HG03575 (cell line): ENCODE measurements around the gene POLR3B.
"Not testable (repeated sequence)": the region's sequence is repeated elsewhere in the genome, so short reads cannot be mapped to it uniquely, and the experiment has no call there.

Source experiments
- ATAC-seq: cut with Tn5 transposase; IDR thresholded peaks from one replicate; pipeline ENCODE4 v1.9.1; 2021; ENCODE audit not compliant: unreplicated experiment, insufficient number of reproducible peaks, low FRiP score; ENCODE audit errors: extremely low read depth

The POLR3B gene

GRCh38 chr12:106445053-106445452 lies 87.5 kb downstream of the POLR3B start:
- ATAC-seq: no peak

- no peak for ATAC-seq
Observed at GRCh38 chr12:106445959-106446358, 88.4 kb downstream of the POLR3B start.

- no peak for ATAC-seq
Observed at GRCh38 chr12:106446419-106447092, 89.0 kb downstream of the POLR3B start.

GRCh38 chr12:106452309-106452708 lies 94.8 kb downstream of the POLR3B start:
- no peak for ATAC-seq

GRCh38 chr12:106455111-106455510 lies 97.6 kb downstream of the POLR3B start:
- no peak for ATAC-seq

- no peak for ATAC-seq
Observed at GRCh38 chr12:106459124-106459523, 101.6 kb downstream of the POLR3B start.

- ATAC-seq: no peak
Observed at GRCh38 chr12:106459534-106459933, 102.0 kb downstream of the POLR3B start.

- ATAC-seq: no peak
Observed at GRCh38 chr12:106461730-106462129, 104.2 kb downstream of the POLR3B start.

- not testable (repeated sequence) for ATAC-seq
Observed at GRCh38 chr12:106465605-106466004, 108.1 kb downstream of the POLR3B start.

GRCh38 chr12:106475662-106476061 lies 118.1 kb downstream of the POLR3B start:
- ATAC-seq: not testable (repeated sequence)

GRCh38 chr12:106477627-106478026 lies 120.1 kb downstream of the POLR3B start:
- ATAC-seq: not testable (repeated sequence)

GRCh38 chr12:106480251-106480650 lies 122.7 kb downstream of the POLR3B start:
- no peak for ATAC-seq

GRCh38 chr12:106481246-106481645 lies 123.7 kb downstream of the POLR3B start:
- ATAC-seq: no peak

GRCh38 chr12:106487664-106488063 lies 130.1 kb downstream of the POLR3B start:
- ATAC-seq: no peak

- ATAC-seq: no peak
Observed at GRCh38 chr12:106488884-106489283, 131.3 kb downstream of the POLR3B start.

- ATAC-seq: no peak
Observed at GRCh38 chr12:106490264-106490663, 132.7 kb downstream of the POLR3B start.

GRCh38 chr12:106492857-106493256 lies 135.3 kb downstream of the POLR3B start:
- no peak for ATAC-seq

GRCh38 chr12:106493531-106493930 lies 136.0 kb downstream of the POLR3B start:
- ATAC-seq: no peak

- no peak for ATAC-seq
Observed at GRCh38 chr12:106495354-106495965, 137.9 kb downstream of the POLR3B start.

- ATAC-seq: no peak
Observed at GRCh38 chr12:106498056-106498455, 140.5 kb downstream of the POLR3B start.

GRCh38 chr12:106499628-106500027 lies 142.1 kb downstream of the POLR3B start:
- no peak for ATAC-seq
